GM19463 (cell line): ENCODE data around the gene KRTAP13-3.
A peak's percentile ranks its signal among the peaks of the same experiment; 100 is the strongest.

Experiments used
- ATAC-seq: cut with Tn5 transposase; IDR thresholded peaks from one replicate; pipeline ENCODE4 v1.9.1; 2021; ENCODE audit warnings: mild to moderate bottlenecking, moderate library complexity; ENCODE audit not compliant: unreplicated experiment

Gene KRTAP13-3, protein sequence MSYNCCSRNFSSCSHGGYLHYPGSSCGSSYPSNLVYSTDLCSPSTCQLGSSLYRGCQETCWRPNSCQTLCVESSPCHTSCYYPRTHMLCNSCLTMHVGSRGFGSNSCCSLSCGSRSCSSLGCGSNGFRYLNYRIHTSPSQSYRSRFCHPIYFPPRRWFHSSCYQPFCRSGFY

GRCh38 chr21:30425826-30426225 lies at the start of gene KRTAP13-3:
KRTAP13-3 (minus strand) TSS chr21:30425926; CDS start chr21:30425912, 14 bp downstream.
- ATAC-seq = no peak

- ATAC-seq = no peak
Observed at GRCh38 chr21:30468900-30469714, 43.4 kb upstream of the KRTAP13-3 start.

DNA sequence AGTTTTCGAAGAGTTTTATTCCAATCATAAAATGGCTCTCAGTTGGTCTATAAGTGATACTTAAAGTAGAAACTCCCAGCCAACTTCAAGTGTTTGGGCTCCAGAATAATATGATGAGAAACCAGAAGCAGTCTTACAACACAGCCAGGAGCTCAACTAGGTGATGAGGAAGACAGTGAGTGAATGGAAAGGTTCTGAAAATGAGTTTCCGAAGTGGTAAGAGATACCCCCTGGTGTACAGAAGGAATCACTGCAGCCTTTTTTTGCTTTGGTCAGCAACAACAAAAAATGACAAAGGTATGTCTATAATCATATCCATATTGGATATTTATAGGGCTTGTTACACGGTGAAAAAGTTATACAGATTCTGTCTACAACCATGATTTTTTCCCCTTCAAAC lies 38.0 kb upstream of the KRTAP13-3 start:
- no peak for ATAC-seq

DNA sequence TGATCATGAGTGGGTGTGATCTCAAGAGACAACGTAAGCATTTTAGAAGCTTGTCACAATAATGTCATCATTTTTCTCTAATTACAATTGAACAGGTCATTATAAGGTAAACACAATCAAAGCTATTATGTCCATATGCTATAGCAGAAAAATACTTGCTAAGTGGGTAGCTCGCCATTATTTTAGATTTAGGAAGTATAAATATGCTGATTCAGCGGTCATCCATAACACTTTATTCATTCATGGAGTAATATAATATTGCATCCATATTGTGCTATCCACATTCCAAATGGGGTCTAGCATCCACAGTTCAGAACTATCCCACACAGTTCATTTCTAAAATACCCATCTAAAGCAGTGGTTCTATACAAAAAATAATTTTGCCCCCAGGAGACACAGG lies 22.8 kb upstream of the KRTAP13-3 start:
- ATAC-seq = no peak

GRCh38 chr21:30447056-30447455 lies 21.3 kb upstream of the KRTAP13-3 start:
- ATAC-seq = no peak

DNA sequence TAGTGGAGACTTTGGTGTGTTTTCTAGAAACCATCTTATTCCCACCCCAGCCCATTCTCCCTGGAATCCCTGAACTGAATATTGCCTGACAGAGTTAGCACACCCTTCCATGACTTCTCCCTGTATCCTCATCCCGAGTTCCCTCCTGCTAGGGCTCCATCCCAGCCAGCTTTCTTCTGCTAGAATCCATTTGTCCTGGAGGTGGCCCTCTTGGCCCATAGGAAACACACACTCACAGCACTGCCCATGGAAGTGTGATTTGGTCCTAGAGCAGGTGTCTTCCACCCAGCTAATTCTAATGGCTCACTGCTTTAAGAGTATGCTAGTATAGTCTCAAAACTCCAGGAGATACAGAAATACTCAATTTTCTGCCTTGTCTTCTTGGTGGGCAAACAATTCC lies 18.5 kb upstream of the KRTAP13-3 start:
- no peak for ATAC-seq

DNA sequence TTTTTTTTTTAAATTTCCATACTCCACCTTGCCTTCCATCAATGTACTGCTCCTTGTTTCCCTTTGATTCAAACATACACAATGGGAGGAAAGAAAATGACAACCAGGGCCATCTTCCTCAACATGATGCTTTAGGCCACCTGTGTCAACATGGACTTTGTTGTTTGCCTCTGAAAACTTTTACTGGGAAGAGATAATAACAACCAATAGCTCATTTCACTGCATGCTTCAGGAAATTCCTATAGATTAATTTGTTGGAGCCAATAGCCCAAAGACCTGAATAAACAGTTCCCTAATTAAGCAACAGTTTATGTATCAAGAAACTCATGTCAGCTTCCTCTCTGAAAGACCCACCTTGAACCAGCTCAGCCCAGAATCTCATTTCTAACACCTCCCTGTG lies 17.5 kb upstream of the KRTAP13-3 start:
- ATAC-seq = no peak

GRCh38 chr21:30439975-30440374 lies 14.2 kb upstream of the KRTAP13-3 start, which contains the start of gene KRTAP15-1:
KRTAP15-1 (plus strand) TSS chr21:30440275; CDS start chr21:30440328, 53 bp downstream.
- no peak for ATAC-seq

GRCh38 chr21:30437010-30437565 lies 11.4 kb upstream of the KRTAP13-3 start:
- no peak for ATAC-seq

DNA sequence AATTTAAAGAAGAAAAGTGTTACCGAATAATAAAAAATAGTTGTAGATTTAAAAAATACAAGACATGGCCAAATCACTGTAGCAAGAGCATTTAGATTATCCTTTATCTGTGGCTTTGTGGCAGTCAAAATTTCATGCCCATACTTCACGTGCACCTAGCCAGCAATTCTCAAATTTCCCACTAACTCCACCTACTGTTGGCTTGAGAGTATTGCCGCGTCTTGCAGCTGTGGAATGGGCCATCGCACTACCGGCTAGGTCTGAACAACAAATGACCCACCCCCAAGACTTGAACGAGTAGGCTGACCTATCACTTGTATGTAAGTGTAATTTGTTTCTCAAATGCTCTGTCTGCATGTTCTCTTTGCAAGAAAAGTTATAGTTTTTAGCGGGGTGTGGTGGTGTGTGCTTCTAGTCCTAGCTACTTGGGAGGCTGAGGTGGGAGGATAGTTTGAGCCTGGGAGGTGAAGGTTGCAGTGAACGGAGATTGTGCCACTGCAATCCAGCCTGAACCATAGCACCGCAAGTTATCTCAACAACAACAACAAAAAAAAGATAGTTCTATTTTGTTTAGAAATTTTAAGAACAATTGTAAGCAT lies 8.4 kb upstream of the KRTAP13-3 start:
- peak; percentile 61 for ATAC-seq

DNA sequence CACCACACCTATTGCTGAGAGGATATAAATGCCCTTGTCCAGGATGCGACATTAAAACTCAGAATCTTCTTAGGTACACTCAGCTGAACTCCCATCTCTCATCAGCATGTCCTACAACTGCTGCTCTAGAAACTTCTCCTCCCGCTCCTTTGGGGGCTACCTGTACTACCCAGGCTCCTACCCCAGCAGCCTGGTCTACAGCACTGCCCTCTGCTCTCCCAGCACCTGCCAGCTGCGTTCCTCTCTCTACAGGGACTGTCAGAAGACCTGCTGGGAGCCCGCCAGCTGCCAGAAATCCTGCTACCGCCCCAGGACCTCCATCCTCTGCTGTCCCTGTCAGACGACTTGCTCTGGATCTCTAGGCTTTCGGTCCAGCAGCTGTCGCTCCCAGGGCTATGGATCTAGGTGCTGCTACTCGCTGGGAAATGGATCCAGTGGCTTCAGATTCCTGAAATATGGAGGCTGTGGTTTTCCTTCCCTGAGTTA lies 4.5 kb upstream of the KRTAP13-3 start, which contains the start of gene KRTAP13-4:
Gene KRTAP13-4, plus strand, starts transcription at position 51 of the 486 bp plus-strand sequence. Its CDS starts 56 bp downstream, at position 107.
- ATAC-seq = no peak

GRCh38 chr21:30426731-30427130 lies 1.0 kb upstream of the KRTAP13-3 start:
- ATAC-seq = no peak

GRCh38 chr21:30415993-30416392 lies 9.7 kb downstream of the KRTAP13-3 start:
- ATAC-seq = no peak

GRCh38 chr21:30408782-30409494 lies 16.8 kb downstream of the KRTAP13-3 start:
- no peak for ATAC-seq

GRCh38 chr21:30395731-30396130 lies 30.0 kb downstream of the KRTAP13-3 start, which contains the start of gene KRTAP13-1:
KRTAP13-1 (plus strand) TSS chr21:30396031; CDS start chr21:30396087, 56 bp downstream.
- ATAC-seq = no peak

- ATAC-seq = no peak
Observed at GRCh38 chr21:30391492-30392025, 34.2 kb downstream of the KRTAP13-3 start.

DNA sequence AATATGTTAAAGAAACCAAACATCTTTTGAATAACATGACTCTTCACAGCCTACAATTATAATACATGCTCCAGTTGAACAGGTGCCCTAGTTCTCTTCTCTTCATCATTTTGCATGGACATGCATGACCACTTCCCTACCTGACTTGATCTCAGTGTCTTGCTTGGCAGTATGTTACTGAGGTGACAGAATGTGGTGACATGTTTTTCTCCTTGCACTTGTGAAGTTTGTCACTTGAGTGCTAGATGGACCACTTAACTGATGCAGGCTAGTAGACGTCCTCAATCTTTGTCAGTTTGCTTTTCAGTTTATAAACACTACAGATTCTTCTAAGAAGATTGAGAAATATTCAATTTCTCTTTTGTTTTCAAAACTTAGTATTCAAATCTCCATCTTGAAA lies 43.5 kb downstream of the KRTAP13-3 start:
- ATAC-seq = no peak
